ENCODE measurements around the gene TEX38.
"Not testable (repeated sequence)": the region's sequence is repeated elsewhere in the genome, so short reads cannot be mapped to it uniquely, and the experiment has no call there.

TEX38 gene

GRCh38 chr1:46689897-46690296, 18.2 kb downstream of the TEX38 start:
- DNase-seq, result no peak

GRCh38 chr1:46690931-46691421, 19.3 kb downstream of the TEX38 start:
- DNase-seq, result no peak

GRCh38 chr1:46691997-46692790, 20.5 kb downstream of the TEX38 start:
- no peak for DNase-seq

- DNase-seq, result no peak
These were observed 21.4 kb downstream of the TEX38 start for GRCh38 chr1:46692811-46693770.

- not testable (repeated sequence) for DNase-seq
These were observed 23.0 kb downstream of the TEX38 start for GRCh38 chr1:46694676-46695075.

- no peak for DNase-seq
These were observed 25.4 kb downstream of the TEX38 start for GRCh38 chr1:46697053-46697452.

- DNase-seq, result no peak
These were observed 28.0 kb downstream of the TEX38 start for GRCh38 chr1:46699666-46700065.

GRCh38 chr1:46703927-46704641, 32.4 kb downstream of the TEX38 start:
- DNase-seq, result no peak

- no peak for DNase-seq
These were observed 33.8 kb downstream of the TEX38 start for GRCh38 chr1:46705408-46705807.

GRCh38 chr1:46708121-46708520, 36.5 kb downstream of the TEX38 start:
- no peak for DNase-seq

- DNase-seq, result no peak
These were observed 43.3 kb downstream of the TEX38 start for GRCh38 chr1:46714976-46715375.

- no peak for DNase-seq
These were observed 46.0 kb downstream of the TEX38 start for GRCh38 chr1:46717654-46718053.

GRCh38 chr1:46718340-46718726, 46.7 kb downstream of the TEX38 start:
- no peak for DNase-seq

- DNase-seq, result peak; percentile 99
These were observed 47.3 kb downstream of the TEX38 start, which contains the start of gene EFCAB14 for GRCh38 chr1:46718727-46719622. TSS of gene EFCAB14 (minus strand) at chr1:46719114. CDS start at chr1:46718087, 1,027 bp downstream.

- no peak for DNase-seq
These were observed 48.0 kb downstream of the TEX38 start for GRCh38 chr1:46719689-46720088.

- DNase-seq, result not testable (repeated sequence)
These were observed 48.7 kb downstream of the TEX38 start for GRCh38 chr1:46720319-46720718.

GRCh38 chr1:46721204-46721603, 49.5 kb downstream of the TEX38 start:
- DNase-seq, result no peak

- DNase-seq, result no peak
These were observed 50.1 kb downstream of the TEX38 start for GRCh38 chr1:46721686-46722205.
